Endothelial cell of umbilical vein (primary cell): ENCODE results near the gene CIC. TPM values are rescaled to one million over a fixed set of nuclear protein-coding genes. Genes with fewer than 3 reads are reported as not detected.

Source experiments
- BruUV-seq: library from RNA; stranded (reverse); fragments of 400-500 nt; replicated peaks from 2 replicates; lab custom pipeline; 2021; lab: Mats Ljungman, UMichigan
- CTCF ChIA-PET: fragments of 300-600, 350-600 bp; sonication (Branson Sonifier 250); formaldehyde crosslinking; loops from one replicate; lab custom pipeline; 2021; ENCODE audit warnings: antibody characterized with exemption, inconsistent platforms; lab: Charles Lee
- POLR2A ChIA-PET: fragments of 300-600, 350-600 bp; sonication (Branson Sonifier 250); formaldehyde crosslinking; loops from one replicate; lab custom pipeline; 2021; ENCODE audit warnings: antibody characterized with exemption, inconsistent platforms; lab: Charles Lee
- DNase-seq: peaks from one replicate; pipeline ENCODE4 v3.0.0-alpha.2; 2011; ENCODE audit warnings: low read depth, low spot score
- FAIRE-seq: peaks from 2 replicates; lab custom pipeline; 2011; peaks lifted over from hg19 to GRCh38; lab: Jason Lieb, UNC
- H2AFZ ChIP-seq: 2 replicates; pipeline ENCODE4 v1.6.0; 2012; ENCODE audit warnings: low read depth, low read length, control low read depth, inconsistent platforms
- H3K27ac ChIP-seq: 2 replicates; pipeline ENCODE4 v1.5.1; 2011; ENCODE audit warnings: low read depth, mild to moderate bottlenecking, control low read depth, low read length, moderate library complexity; ENCODE audit not compliant: insufficient read depth
- H3K27me3 ChIP-seq, 2 experiments: 2 replicates each; pipeline versions ENCODE4 v1.6.0 to v1.6.1; 2011; ENCODE audit warnings: low read length in 2 of 2, mixed read lengths in 1 of 2; ENCODE audit not compliant: control insufficient read depth in 2 of 2, insufficient read depth in 2 of 2
- H3K36me3 ChIP-seq, 2 experiments: 2 replicates in 1 of 2; 3 replicates in 1 of 2; pipeline ENCODE4 v1.5.1; 2011; ENCODE audit warnings: low read length in 2 of 2, mild to moderate bottlenecking in 1 of 2, moderate library complexity in 1 of 2; ENCODE audit not compliant: control insufficient read depth in 2 of 2, insufficient read depth in 2 of 2; ENCODE audit errors: extremely low read depth in 1 of 2
- H3K4me1 ChIP-seq: 3 replicates; pipeline ENCODE4 v1.5.1; 2011; ENCODE audit warnings: mild to moderate bottlenecking, low read length; ENCODE audit not compliant: control insufficient read depth, insufficient read depth; ENCODE audit errors: extremely low read depth
- H3K4me2 ChIP-seq: 2 replicates; pipeline ENCODE4 v1.6.1; 2011; ENCODE audit warnings: low read length, control low read depth, mixed read lengths; ENCODE audit not compliant: insufficient read depth
- H3K4me3 ChIP-seq, 3 experiments: fragments of 200-600 bp in 1 of 3; sonication (generic), shearing (Covaris generic) in 1 of 3; replicated peaks in 1 of 3; 2 replicates each; pipeline ENCODE4 v1.5.1; 2011 to 2016; ENCODE audit warnings: control low read depth in 3 of 3, low read length in 3 of 3, mild to moderate bottlenecking in 2 of 3, inconsistent platforms in 1 of 3, low read depth in 1 of 3, moderate library complexity in 1 of 3; ENCODE audit not compliant: insufficient read depth in 1 of 3
- H3K79me2 ChIP-seq: 2 replicates; pipeline ENCODE4 v1.6.0; 2012; ENCODE audit warnings: low read length, inconsistent platforms; ENCODE audit not compliant: control insufficient read depth, insufficient read depth
- H3K9ac ChIP-seq: replicated peaks from 2 replicates; pipeline ENCODE3; 2011; ENCODE audit warnings: low read length, control low read depth; ENCODE audit not compliant: insufficient read depth; ENCODE audit errors: extremely low read depth
- H3K9me1 ChIP-seq: replicated peaks from 3 replicates; pipeline ENCODE4 v1.6.0; 2011; ENCODE audit warnings: mild to moderate bottlenecking, low read length; ENCODE audit not compliant: control insufficient read depth, insufficient read depth; ENCODE audit errors: extremely low read depth
- H3K9me3 ChIP-seq: replicated peaks from 2 replicates; pipeline ENCODE4 v1.5.1; 2012; ENCODE audit warnings: low read length, inconsistent platforms; ENCODE audit not compliant: control insufficient read depth, insufficient read depth
- H4K20me1 ChIP-seq: replicated peaks from 2 replicates; pipeline ENCODE3; 2011; ENCODE audit warnings: mild to moderate bottlenecking, low read length; ENCODE audit not compliant: control insufficient read depth, insufficient read depth; ENCODE audit errors: extremely low read depth
- GATA2 ChIP-seq: IDR thresholded peaks from 2 replicates; pipeline ENCODE4 v1.7.0; 2011; ENCODE audit warnings: low read depth, mild to moderate bottlenecking, moderate library complexity, mixed read lengths, low read length; ENCODE audit not compliant: insufficient read length, insufficient read depth
- JUN ChIP-seq: IDR thresholded peaks from 2 replicates; pipeline ENCODE4 v1.6.1; 2011; ENCODE audit warnings: borderline replicate concordance, low read depth; ENCODE audit not compliant: insufficient read length, insufficient read depth
- MAX ChIP-seq: IDR thresholded peaks from 2 replicates; pipeline ENCODE4 v1.6.1; 2011; ENCODE audit not compliant: insufficient read depth, insufficient read length
- POLR2A ChIP-seq: IDR thresholded peaks from 2 replicates; pipeline ENCODE4 v1.6.1; 2012; ENCODE audit warnings: low read depth, mild to moderate bottlenecking, control low read depth, low read length
- POLR2AphosphoS5 ChIP-seq: IDR thresholded peaks from 2 replicates; pipeline ENCODE4 v1.6.1; 2012; ENCODE audit warnings: low read depth, mild to moderate bottlenecking, control low read depth, low read length, moderate library complexity; ENCODE audit not compliant: insufficient read depth
- dilution Hi-C: fragments of 300-500 bp; cut with MboI; formaldehyde crosslinking; loops from one replicate; pipeline ENCODE4 v1.15.0; 2019; ENCODE audit warnings: low sequenced_read_pairs; ENCODE audit not compliant: extremely low pct_ligation_motif_present
- intact Hi-C: fragments of 100-400 bp; cut with micrococcal nuclease; formaldehyde crosslinking; loops from one replicate; pipeline ENCODE4 v1.10.0; 2022
- polyA plus RNA-seq, 4 experiments: library from polyadenylated mRNA; depleted of rRNA in 3 of 4; stranded (reverse) in 3 of 4; unstranded in 1 of 4; fragments of >200 nt; gene quantifications; 2 replicates each; pipeline versions ENCODE4 v1.2.1 to v1.2.3, GENCODE V29; 2011 to 2012; ENCODE audit warnings: missing spikeins in 1 of 4
- total RNA-seq: library from RNA; stranded (reverse); gene quantifications from 2 replicates; pipeline ENCODE4 v1.2.3, GENCODE V29; 2021

Gene CIC
- total and polyA plus RNA-seq, 2 donors (not counting 3 experiments of a cell fraction or from before 2014, with no cell fraction given): 18.4 to 86.0 TPM

- TSS peak; percentile 53 for BruUV-seq
- intact Hi-C loops (loop anchor here (1.0 kb wide), 1 partner anchor 22 kb away; the partner anchor contains the start of gene GSK3A), dilution Hi-C loops (no loop called here)
- no peaks in the 10 kb centered on the region for H4K20me1 ChIP-seq
- peak within 1 kb of the TSS; percentile 93 for H3K9ac ChIP-seq
- H3K4me2 ChIP-seq: peak within 1 kb of the TSS; percentile 90
- peak within 1 kb of the TSS; percentile 63 to 90 (median 83) for H3K4me3 ChIP-seq
- peaks cover 50% of the 10 kb centered on the region for H3K79me2 ChIP-seq
- peak within 1 kb of the TSS; percentile 62 for H2AFZ ChIP-seq
- DNase-seq (peak; percentile 99), FAIRE-seq (peak; percentile 97)
- H3K36me3 ChIP-seq: peaks cover 10 to 14% of the 10 kb centered on the region in 2 experiments
- H3K4me1 ChIP-seq: peaks cover 24% of the 10 kb centered on the region
- POLR2A ChIA-PET: no interaction called here
- no peak for TF ChIP-seq JUN
- TF ChIP-seq MAX: peak; percentile 74
- TF ChIP-seq GATA2: peak; percentile 46
- TF ChIP-seq POLR2A: peak; percentile 74
- peak; percentile 85 for TF ChIP-seq POLR2AphosphoS5
- H3K9me1 ChIP-seq: no peaks in the 10 kb centered on the region
- peak within 1 kb of the TSS; percentile 54 for H3K27ac ChIP-seq
- H3K9me3 ChIP-seq: no peaks in the 10 kb centered on the region
- H3K27me3 ChIP-seq: no peaks in the 10 kb centered on the region
- CTCF ChIA-PET: interaction anchor here (0.6 to 1.5 kb wide), 6 partner anchors 13 to 88 kb away, joined by 3 to 5 read pairs (median 4); partner anchors contain the start of genes GSK3A and POU2F2
These were observed 49.0 kb upstream of the CIC start, which contains the start of gene ZNF526 for GRCh38 chr19:42219812-42220750. Gene ZNF526 (plus strand): TSS chr19:42220312. CDS start chr19:42224404, 4,092 bp downstream.
